Bone marrow (tissue), 2 donors: ENCODE measurements around the gene STOM.

Experiments used
- DNase-seq, 2 donors: peaks; one replicate each; lab custom pipeline; 2025; lab: John Stamatoyannopoulos, UW

STOM gene

DNA sequence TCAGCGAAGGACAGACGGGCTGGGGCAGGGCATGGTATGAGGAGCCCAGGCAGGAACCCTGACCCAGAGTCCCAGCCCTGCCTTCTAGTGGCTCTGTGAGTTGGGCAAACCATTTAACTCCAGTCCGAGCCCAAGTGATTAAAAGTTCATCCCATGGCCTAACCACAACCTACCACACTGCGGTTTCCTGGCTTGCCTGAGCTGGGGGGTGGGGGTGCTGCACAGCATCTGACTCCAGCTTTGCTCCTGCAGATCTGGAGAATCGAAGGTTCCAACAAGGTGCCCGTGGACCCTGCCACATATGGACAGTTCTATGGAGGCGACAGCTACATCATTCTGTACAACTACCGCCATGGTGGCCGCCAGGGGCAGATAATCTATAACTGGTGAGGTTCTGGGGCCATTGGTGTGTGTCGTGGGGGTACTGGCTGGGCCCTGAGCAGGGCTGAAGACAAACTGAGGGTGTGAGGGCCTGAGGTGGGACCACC is 49.0 kb downstream of the STOM start:
- DNase-seq, result no peak

DNA sequence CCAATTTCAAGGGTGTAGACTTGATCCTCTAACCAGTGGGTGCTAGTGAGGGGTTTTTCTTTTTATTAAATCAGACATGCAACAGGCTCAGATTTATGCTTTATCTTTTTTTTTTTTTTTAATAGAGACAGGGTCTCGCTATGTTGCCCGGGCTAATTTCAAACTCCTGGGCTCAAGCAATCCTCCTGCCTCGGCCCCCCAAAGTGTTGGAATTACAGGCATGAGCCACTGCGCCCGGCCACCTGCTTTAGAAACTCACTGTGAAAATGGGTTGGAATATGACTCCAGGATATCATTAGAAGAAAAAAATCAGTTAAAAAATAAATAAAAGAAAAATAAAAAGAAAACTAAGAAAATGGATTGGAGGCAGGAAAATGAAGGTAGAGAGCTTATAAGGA is 50.7 kb downstream of the STOM start:
- no peak for DNase-seq

DNA sequence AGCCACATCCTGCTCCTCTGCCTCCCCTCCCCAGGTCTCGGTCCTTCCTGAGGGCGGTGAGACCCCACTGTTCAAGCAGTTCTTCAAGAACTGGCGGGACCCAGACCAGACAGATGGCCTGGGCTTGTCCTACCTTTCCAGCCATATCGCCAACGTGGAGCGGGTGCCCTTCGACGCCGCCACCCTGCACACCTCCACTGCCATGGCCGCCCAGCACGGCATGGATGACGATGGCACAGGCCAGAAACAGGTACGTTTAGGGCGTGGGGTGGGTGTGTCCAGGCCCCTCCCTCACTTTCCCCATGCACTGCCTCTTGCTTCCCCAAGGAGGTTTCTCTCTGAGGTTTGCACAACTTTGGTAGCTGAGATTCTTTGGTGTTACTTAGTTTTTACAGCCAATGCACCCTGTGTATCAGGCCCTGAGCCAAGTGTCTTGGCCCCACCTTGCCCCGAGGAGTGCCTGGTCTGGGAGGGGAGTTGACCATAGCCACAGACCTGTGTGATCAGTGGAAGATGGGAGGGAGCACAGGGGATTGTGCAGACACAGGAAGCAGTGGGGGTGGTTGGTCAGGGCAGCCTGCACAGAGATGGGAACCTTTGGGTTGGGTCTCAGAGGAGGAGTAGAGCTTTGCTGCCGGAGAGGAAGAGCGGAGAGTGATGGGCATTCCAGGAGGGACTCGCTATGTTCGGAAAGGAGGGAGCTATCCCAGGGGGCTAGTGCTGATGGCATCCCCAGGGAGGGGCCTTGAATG is 51.2 kb downstream of the STOM start:
- no peak for DNase-seq

DNA sequence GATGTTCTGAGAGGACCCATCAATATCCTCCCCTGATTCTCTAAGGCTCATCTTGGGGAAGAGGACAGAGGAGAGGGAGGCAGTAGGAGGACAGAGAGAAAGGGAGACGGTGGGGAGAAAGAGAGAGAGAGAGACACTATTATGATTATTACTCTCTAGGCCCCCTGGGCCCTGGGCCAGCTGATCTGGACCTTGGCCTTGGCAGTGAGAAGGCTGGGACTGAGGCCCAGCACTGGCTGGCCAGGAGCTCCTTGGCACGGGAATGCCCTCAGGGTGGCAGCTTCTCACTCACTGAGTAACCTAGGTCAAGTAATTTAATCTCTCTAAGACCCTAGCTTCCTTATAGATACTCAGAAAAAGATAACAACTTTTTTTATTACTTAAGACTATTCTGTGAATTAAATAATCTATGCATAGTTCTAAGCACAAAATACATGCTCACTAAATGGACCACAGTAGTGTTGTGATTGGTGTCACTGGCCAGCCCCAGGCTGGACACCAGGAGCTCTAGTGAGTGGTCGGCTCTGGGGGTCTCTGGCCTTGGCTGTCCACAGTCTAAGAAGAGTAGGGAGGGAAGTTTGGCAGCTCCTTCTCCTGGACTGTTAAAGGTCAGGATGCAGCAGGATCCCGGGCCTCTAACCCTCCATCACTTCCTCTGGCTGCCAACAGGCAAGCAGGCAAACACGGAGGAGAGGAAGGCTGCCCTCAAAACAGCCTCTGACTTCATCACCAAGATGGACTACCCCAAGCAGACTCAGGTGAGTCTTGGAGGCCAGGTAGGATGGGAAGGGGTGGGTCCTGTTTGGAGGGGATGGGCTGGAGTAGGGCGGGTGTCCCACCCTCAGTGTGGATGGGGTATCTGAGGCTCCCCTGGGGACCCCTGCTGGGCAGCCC is 52.1 kb downstream of the STOM start:
- no peak for DNase-seq

DNA sequence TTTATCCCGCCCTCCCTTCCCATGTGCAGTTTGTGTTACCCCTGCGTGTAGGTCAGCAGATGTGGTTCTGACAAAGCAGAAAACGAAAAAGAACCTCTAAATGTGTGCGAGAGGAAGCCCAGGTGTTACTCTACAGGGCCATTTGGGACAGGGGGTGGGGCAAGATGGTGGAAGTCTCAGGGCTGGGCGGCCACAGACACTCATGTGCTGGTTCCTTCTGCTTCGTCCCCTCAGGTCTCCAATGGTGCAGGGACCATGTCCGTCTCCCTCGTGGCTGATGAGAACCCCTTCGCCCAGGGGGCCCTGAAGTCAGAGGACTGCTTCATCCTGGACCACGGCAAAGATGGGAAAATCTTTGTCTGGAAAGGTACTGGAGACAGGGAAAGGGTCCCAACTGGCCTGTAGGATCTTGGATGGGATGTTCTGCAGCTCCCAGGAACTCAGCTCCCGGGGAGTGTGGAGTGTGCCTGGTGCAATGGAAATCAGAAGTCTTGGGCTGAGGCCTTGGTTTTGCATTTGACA is 53.1 kb downstream of the STOM start:
- no peak for DNase-seq

DNA sequence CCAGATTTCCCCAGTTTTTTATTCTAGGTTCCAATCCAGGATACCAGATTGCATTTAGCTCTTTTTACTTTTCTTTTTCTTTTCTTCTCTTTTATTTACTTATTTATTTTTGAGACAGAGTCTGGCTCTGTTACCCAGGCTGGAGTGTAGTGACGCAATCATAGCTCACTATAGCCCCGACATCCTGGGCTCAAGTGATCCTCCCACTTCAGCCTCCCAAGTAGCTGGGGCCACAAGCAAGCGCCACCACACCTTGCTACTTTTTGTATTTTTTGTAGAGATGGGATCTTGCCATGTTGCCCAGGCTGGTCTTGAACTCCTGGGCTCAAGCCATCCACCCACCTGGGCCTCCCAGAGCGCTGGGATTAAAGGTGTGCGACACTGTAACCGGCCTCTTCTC is 53.7 kb downstream of the STOM start:
- no peak for DNase-seq

DNA sequence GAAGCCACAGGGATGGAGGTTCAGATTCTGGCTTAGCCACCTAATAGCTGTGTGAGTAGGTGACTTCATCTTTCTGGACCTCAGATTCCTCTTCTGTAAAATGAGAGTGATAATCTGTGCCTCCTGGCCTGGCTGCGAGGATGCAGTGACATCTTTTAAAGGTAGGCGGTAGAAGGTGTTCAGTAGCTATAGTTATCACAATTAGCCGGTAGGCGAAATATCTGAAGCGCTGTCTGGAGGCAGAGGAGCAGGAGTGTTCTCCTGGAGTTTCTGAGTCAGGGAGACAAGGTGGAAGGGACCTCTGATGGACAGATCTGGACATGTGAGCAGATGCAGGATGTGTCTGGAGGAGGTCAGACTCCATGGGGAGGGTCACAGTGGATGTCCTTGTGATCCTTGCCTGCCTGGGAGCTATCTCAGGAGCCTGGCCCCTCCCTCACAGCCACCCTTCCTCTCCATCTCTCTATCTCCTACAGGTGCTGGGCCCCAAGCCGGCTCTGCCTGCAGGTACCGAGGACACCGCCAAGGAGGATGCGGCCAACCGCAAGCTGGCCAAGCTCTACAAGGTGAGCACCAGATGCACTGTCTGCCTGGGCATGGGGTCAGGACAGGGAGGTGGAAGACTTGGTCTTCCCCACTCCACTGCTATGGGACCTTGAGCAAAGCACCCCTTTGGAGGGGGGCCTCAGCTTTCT is 56.4 kb downstream of the STOM start:
- no peak for DNase-seq

DNA sequence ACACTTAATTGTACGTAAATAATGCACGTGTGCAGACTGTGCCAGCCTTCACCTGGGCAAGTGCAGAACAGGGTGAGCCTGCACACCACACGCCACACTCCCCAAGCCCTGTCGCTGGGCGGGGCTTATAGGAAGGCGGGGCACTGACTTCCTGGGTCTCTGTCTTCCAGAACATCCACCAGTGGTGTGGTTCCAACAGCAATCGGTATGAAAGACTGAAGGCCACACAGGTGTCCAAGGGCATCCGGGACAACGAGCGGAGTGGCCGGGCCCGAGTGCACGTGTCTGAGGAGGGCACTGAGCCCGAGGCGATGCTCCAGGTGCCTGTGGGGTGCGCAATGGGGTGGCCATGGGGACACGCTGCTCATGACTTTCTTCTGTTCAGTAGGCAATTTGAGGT is 57.9 kb downstream of the STOM start:
- no peak for DNase-seq

DNA sequence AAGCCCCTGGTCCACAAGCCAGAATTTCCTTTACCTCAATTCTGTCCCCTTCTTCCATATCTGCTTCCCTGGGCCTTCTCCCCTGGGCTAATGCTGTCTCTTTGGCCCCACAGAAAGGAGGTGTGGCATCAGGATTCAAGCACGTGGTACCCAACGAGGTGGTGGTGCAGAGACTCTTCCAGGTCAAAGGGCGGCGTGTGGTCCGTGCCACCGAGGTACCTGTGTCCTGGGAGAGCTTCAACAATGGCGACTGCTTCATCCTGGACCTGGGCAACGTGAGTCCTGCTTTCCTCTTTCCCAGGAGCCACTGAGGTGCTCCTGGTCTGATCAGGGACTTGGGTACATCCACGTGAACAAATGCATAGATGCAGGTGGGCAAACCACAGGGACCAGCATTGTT is 59.5 kb downstream of the STOM start:
- no peak for DNase-seq

DNA sequence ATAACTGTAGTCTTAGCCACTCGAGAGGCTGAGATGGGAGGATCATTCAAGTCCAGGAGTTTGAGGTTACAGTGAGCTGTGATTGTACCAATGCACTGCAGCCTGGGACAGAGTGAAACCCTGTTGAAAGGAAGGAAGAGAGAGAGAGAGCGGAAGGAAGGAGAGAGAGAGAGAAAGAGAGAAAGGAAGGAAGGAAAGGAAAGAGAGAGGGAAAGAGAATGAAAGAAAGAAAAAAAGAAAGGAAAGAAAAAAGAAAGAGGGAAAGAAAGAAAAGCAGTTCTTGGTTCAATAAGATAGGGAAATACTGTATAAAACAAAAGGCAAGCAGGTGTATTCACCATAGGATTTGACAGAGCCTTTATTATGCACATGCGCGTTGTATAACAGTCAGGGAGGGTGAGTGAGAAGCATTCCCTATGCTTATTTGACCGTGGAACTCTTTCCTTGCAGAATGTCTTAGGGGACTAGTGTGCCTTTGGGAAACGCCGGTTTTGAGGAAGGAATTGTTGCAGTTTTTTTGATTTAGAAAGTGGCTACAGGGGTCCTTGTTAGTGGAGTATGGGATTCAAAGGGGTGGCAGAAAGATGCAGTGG is 60.1 kb downstream of the STOM start:
- DNase-seq, result no peak

DNA sequence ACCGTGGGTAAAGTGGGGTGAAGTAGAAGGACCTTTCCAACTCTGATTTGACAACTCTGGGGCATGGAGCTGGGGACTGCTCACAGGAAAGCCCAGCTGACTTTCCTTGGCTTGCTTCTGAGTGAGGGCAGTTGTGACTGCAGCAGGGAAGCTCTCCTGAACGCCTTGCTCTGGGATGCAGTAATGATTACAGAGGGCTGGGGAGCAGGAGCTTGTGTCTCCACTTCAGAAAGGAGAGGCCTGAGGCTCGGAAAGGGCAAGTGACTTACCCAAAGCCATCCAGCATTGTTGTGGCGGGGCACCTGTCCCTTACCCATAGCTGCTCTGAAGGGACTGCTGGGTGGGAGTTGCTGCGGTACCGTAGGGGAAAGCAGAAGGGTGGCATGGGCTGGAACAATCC is 60.9 kb downstream of the STOM start:
- DNase-seq, result no peak

DNA sequence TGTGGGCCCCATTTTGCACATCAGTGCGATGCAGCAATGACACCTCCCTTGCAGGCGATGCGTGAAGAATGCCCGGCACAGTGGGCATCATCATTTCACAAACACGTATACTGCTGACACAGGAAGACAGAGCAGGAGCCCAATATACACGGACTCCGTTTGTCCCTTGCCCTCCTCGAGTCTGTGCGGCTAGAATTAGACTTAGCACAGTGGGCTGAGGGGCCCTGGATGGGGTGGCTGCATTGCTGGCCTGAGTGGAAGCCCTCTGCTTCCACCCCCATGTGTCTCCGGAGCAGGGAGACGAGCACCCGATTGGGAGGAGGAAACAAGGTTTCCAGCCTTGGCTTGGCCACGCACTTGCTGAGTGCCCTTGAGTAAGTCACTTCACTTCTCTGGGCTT is 61.3 kb downstream of the STOM start:
- DNase-seq, result no peak

DNA sequence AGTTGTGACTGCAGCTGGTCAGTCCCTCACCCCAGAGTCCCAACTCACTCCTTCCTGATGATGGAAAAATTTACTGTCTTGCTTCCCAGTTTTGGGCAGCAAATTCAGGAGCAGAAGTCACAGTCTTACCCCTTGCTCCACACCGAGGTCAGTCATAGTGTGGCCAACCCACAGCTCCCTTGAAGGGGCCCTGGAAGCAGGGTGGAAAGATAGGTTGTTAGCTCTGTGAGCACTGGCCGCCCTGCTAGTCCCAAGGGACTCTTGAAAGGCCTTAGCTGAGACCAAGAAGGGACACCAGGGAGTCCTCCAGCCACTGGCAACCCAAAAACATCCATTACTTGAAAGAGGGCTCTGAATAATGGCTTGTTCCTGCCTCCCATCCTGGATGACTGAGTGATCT is 62.1 kb downstream of the STOM start:
- no peak for DNase-seq

DNA sequence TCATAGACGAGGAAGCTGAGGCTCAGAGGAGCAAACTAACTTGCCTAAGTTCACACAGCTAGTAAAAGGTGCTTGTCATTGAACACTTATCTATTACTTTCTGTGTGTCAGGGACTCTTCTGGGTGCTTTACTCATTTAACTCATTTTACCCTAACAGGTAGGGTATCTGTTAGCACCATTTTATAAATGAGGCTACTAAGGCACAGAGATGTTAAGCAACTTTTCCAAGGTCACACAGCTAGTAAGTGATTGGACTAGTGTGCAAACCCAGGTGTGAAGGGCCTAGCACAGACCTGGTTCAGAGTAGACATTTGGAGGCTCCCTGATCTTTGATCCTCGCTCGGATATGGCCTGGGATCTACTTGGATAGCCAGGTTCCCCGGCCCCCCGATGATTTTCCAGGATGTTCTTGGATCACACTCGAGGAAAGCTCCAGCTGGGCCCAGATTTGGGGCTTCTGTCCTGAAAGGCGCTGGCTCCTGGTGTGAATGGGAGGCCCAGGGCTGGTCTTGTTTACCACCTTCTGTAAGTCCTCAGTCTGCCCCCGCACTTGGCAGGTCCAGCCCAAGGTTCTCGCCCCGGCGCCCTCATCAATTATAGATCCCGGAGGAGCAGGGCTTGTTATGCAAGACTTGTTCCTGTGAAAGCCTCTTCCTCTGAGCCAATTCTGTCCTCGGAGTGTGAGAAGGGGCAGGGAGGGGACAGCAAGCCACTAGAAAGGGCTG is 64.6 kb downstream of the STOM start:
- no peak for DNase-seq

DNA sequence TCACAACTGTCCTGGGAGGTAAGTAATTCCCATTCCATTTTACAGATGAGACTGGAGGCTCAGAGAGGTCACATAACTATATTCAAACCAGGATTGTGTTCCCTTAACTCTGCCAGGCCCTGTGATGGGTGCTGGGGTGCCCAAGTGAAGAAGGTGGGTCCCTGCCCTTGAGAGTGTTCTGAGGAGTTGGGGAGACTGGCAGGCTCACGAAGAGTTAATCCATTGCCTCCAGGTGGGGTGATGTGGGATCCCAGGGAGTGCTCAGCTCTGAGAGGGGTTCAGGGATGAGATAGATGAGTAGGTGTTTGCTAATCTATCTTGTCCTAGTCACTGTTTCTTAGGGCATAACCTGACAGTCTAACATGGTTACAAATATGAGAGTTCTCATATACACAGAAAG is 65.3 kb downstream of the STOM start:
- DNase-seq, result no peak

DNA sequence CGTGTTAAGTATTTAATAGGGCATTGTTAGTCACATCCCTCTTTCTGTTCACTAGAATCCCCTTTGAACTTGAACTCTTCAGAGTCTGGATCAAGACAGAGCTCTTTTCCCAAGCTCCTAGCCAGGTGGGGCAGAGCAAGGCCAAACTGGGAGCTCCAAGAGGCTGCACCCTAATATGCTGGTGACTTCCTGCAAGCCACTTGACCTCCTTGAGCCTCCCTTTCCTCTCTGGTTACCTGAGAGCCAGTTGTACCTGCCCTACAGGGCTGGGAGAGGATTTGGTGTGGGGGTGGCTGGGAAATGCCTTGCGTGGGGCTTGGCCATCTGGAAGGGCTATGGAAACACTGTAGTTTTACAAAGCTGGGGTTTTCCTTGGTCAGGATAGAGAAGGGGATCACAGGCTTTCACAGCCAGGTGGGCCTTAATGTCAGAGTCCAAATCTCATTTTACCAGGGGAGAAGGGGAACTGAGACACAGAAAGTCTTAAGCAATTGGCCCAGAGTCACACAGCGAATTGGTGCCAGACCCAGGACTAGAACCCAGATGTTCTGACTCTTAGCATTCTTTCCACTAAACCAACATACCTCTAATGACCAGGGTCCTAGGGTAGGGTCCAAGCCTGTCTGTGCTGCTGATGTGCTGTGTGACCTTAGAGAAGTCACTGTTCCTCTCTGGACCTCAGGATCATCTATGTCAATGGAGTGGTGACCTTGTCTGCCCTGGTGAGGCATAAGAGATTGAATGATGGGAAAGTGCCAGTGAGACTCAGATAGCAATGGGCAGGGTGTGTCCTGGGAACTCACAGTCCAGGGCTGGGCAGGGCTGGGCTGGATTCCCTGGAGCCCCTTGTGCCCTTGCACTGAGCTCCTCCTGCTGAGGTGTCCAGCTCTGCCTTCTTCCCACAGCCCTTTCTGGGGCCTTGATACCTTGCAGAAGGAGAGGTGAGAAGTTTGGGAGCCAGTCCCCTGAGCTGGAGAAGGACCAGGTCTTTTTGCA is 66.3 kb downstream of the STOM start:
- DNase-seq, result no peak

DNA sequence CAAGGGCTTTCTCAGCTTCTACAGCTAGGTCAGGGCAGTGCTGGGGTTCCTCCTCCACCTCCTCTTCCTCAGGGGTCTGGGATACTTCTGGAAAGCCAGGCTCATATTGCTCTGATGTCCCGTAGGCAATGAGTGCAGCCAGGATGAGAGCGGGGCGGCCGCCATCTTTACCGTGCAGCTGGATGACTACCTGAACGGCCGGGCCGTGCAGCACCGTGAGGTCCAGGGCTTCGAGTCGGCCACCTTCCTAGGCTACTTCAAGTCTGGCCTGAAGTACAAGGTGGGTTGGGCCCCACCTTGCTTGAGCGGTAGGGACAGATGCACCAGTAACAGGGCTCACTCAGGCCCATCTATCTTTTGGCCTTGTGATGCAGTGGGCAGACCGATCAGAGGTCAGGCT is 67.3 kb downstream of the STOM start:
- DNase-seq, result no peak

DNA sequence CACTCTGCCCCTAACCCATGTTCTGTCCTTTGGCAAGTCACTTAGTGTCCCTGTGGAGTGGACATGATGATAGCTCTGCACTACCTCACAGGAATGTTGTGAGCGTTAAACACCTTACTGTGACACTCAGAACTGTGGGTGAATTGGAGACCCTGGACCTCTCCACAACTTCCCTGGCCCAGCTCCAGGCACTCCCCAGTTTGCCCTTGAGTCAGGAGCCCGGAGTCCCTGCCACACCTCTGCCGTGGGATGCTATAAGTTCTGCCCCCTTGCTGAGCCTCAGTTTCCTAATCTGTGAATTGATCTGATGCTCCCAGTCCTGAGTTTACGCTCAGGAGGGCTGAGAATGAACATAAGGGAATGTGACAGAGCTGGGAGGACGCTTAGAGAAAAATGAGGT is 67.7 kb downstream of the STOM start:
- DNase-seq, result no peak

DNA sequence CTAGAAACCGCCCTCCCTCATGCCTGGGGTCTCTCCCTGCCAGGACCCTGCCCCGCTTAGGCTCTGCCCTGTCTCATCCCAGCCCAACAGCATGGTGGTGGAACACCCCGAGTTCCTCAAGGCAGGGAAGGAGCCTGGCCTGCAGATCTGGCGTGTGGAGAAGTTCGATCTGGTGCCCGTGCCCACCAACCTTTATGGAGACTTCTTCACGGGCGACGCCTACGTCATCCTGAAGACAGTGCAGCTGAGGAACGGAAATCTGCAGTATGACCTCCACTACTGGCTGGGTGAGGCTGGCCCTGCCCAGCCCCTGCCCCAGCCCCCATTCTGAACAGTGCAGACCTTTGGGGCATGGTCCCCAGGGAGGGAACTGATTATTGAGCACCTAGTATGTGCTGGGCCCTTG is 68.2 kb downstream of the STOM start:
- DNase-seq, result no peak
